H9 (cell line): ENCODE results near the gene AK5. TPM values are rescaled to one million over a fixed set of nuclear protein-coding genes. Genes with fewer than 3 reads are reported as not detected.

Experiments used
- DNase-seq: peaks from one replicate; pipeline ENCODE4 v3.0.0-alpha.2; 2017
- H2AFZ ChIP-seq: one replicate; pipeline ENCODE4 v1.6.1; 2013; ENCODE audit warnings: mild to moderate bottlenecking, low read length, control low read depth, moderate library complexity
- H2AK5ac ChIP-seq: 2 replicates; pipeline ENCODE4 v1.6.1; 2013; ENCODE audit warnings: low read length, control low read depth, mixed read lengths; ENCODE audit not compliant: insufficient read length
- H2BK120ac ChIP-seq: one replicate; pipeline ENCODE4 v1.6.1; 2013; ENCODE audit warnings: low read depth, mild to moderate bottlenecking, low read length, control low read depth, inconsistent platforms; ENCODE audit not compliant: poor library complexity, severe bottlenecking
- H2BK12ac ChIP-seq: 2 replicates; pipeline ENCODE4 v1.6.1; 2013; ENCODE audit warnings: low read length, control low read depth, mixed read lengths, low read depth; ENCODE audit not compliant: insufficient read length
- H2BK15ac ChIP-seq: 2 replicates; pipeline ENCODE4 v1.6.1; 2013; ENCODE audit warnings: low read depth, low read length, control low read depth
- H2BK20ac ChIP-seq: one replicate; pipeline ENCODE4 v1.6.1; 2013; ENCODE audit warnings: low read depth, mild to moderate bottlenecking, low read length, control low read depth, inconsistent platforms; ENCODE audit not compliant: poor library complexity, severe bottlenecking
- H2BK5ac ChIP-seq: 2 replicates; pipeline ENCODE4 v1.6.1; 2013; ENCODE audit warnings: low read length, control low read depth, mixed read lengths; ENCODE audit not compliant: insufficient read length
- H3K14ac ChIP-seq: 2 replicates; pipeline ENCODE4 v1.6.1; 2013; ENCODE audit warnings: low read length, control low read depth; ENCODE audit not compliant: insufficient read depth
- H3K18ac ChIP-seq: 2 replicates; pipeline ENCODE4 v1.6.1; 2013; ENCODE audit warnings: low read depth, mild to moderate bottlenecking, mixed read lengths, low read length, control low read depth; ENCODE audit not compliant: insufficient read length
- H3K23ac ChIP-seq: 2 replicates; pipeline ENCODE4 v1.6.1; 2013; ENCODE audit warnings: low read length, control low read depth, mixed read lengths, low read depth; ENCODE audit not compliant: insufficient read length
- H3K23me2 ChIP-seq: 2 replicates; pipeline ENCODE4 v1.6.1; 2013; ENCODE audit warnings: low read depth, mild to moderate bottlenecking, mixed read lengths, low read length, control low read depth; ENCODE audit not compliant: insufficient read length, poor library complexity, severe bottlenecking
- H3K27ac ChIP-seq: 2 replicates; pipeline ENCODE4 v1.5.1; 2013; ENCODE audit warnings: low read length, control low read depth, mixed read lengths, low read depth; ENCODE audit not compliant: insufficient read length
- H3K27me3 ChIP-seq: 2 replicates; pipeline ENCODE4 v1.6.1; 2013; ENCODE audit warnings: low read length, control low read depth, inconsistent platforms; ENCODE audit not compliant: insufficient read depth
- H3K4ac ChIP-seq: 2 replicates; pipeline ENCODE4 v1.6.1; 2013; ENCODE audit warnings: low read depth, mild to moderate bottlenecking, control low read depth, inconsistent platforms, low read length, moderate library complexity
- H3K4me1 ChIP-seq: 2 replicates; pipeline ENCODE4 v1.6.1; 2013; ENCODE audit warnings: low read length, control low read depth, inconsistent platforms; ENCODE audit not compliant: insufficient read depth
- H3K4me2 ChIP-seq: 2 replicates; pipeline ENCODE4 v1.6.1; 2013; ENCODE audit warnings: low read length, control low read depth, mixed read lengths; ENCODE audit not compliant: insufficient read length, insufficient read depth
- H3K56ac ChIP-seq: 2 replicates; pipeline ENCODE4 v1.6.1; 2013; ENCODE audit warnings: low read depth, mild to moderate bottlenecking, mixed read lengths, low read length, control low read depth; ENCODE audit not compliant: insufficient read length
- H3K79me1 ChIP-seq: 2 replicates; pipeline ENCODE4 v1.6.1; 2013; ENCODE audit warnings: low read depth, mild to moderate bottlenecking, moderate library complexity, low read length, control low read depth, inconsistent platforms; ENCODE audit not compliant: insufficient read depth, poor library complexity, severe bottlenecking
- H3K79me2 ChIP-seq: 2 replicates; pipeline ENCODE4 v1.6.1; 2013; ENCODE audit warnings: low read length, control low read depth, inconsistent platforms; ENCODE audit not compliant: insufficient read depth
- H3K9ac ChIP-seq: 2 replicates; pipeline ENCODE4 v1.6.1; 2013; ENCODE audit warnings: low read length, control low read depth, mixed read lengths; ENCODE audit not compliant: insufficient read length; ENCODE audit errors: extremely low read depth
- H3K9me3 ChIP-seq: one replicate; pipeline ENCODE4 v1.6.1; 2013; ENCODE audit warnings: low read depth, low read length, inconsistent platforms; ENCODE audit not compliant: control insufficient read depth
- H3T11ph ChIP-seq: one replicate; pipeline ENCODE4 v1.6.1; 2013; ENCODE audit warnings: mild to moderate bottlenecking, low read length, control low read depth, inconsistent platforms
- H4K20me1 ChIP-seq: one replicate; pipeline ENCODE4 v1.6.1; 2013; ENCODE audit not compliant: control insufficient read depth, insufficient read length, insufficient read depth
- H4K5ac ChIP-seq: 2 replicates; pipeline ENCODE4 v1.6.1; 2013; ENCODE audit warnings: low read depth, mild to moderate bottlenecking, mixed read lengths, low read length, control low read depth; ENCODE audit not compliant: insufficient read length
- H4K8ac ChIP-seq: replicated peaks from 2 replicates; pipeline ENCODE4 v1.6.1; 2013; ENCODE audit warnings: low read length, control low read depth, mixed read lengths, low read depth; ENCODE audit not compliant: insufficient read length
- H4K91ac ChIP-seq: 2 replicates; pipeline ENCODE4 v1.6.1; 2013; ENCODE audit warnings: low read depth, mild to moderate bottlenecking, moderate library complexity, mixed read lengths, low read length, control low read depth; ENCODE audit not compliant: insufficient read length
- H3K27ac Mint-ChIP-seq, 3 experiments: 2 replicates in 2 of 3; 3 replicates in 1 of 3; pipeline ENCODE4 v1.8.0; 2020 to 2021; ENCODE audit warnings: mixed read lengths in 3 of 3, mild to moderate bottlenecking in 1 of 3, moderate library complexity in 1 of 3
- H3K27me3 Mint-ChIP-seq: 2 replicates; pipeline ENCODE4 v1.8.0; 2021; ENCODE audit warnings: low read depth, mild to moderate bottlenecking, moderate library complexity, mixed read lengths
- H3K36me3 Mint-ChIP-seq, 3 experiments: 2 replicates in 2 of 3; 3 replicates in 1 of 3; pipeline ENCODE4 v1.8.0; 2020 to 2021; ENCODE audit warnings: low read depth in 3 of 3, mixed read lengths in 3 of 3; ENCODE audit not compliant: insufficient read depth in 1 of 3
- H3K4me1 Mint-ChIP-seq, 2 experiments: 2 replicates each; pipeline ENCODE4 v1.8.0; 2020; ENCODE audit warnings: mixed read lengths in 2 of 2
- H3K4me3 Mint-ChIP-seq, 2 experiments: 2 replicates in 1 of 2; 3 replicates in 1 of 2; pipeline ENCODE4 v1.8.0; 2020 to 2021; ENCODE audit warnings: mild to moderate bottlenecking in 2 of 2, mixed read lengths in 2 of 2, moderate library complexity in 1 of 2
- H3K9me3 Mint-ChIP-seq, 2 experiments: 2 replicates in 1 of 2; 3 replicates in 1 of 2; pipeline ENCODE4 v1.8.0; 2020; ENCODE audit warnings: mild to moderate bottlenecking in 2 of 2, mixed read lengths in 2 of 2, moderate library complexity in 1 of 2
- CTCF ChIP-seq: fragments of 200-600 bp; sonication (generic); conservative IDR thresholded peaks from 3 replicates; pipeline ENCODE4 v1.8.0; 2021; ENCODE audit warnings: antibody characterized with exemption, mild to moderate bottlenecking
- WGBS: extraction: QIAGEN DNeasy Blood & Tissue Kit; methylation state at CpG from one replicate; pipeline ENCODE4 v1.1.7; 2013; ENCODE audit warnings: missing lambda C conversion rate, low lambda C conversion rate, mixed read lengths; ENCODE audit not compliant: insufficient read length; ENCODE audit errors: extremely low coverage; 5-methylcytosine and 5-hydroxymethylcytosine counted together
- total RNA-seq: library from RNA; stranded (reverse); gene quantifications from 2 replicates; pipeline ENCODE4 v1.2.1, GENCODE V29; 2021

AK5 gene
- total RNA-seq, 1 experiment from 2014 or later = 2.5 TPM

GRCh38 chr1:77548285-77548684 is 266.5 kb downstream of the AK5 start:
- H2BK5ac ChIP-seq = no peak overlapping the region
- H4K20me1 ChIP-seq = no peaks in the 10 kb centered on the region
- H2BK20ac ChIP-seq = no peak overlapping the region
- H3K23ac ChIP-seq = no peak overlapping the region
- Mint-ChIP-seq H3K4me3 (no peak overlapping the region), H3K27ac (no peak overlapping the region), H3K4me1 (0 out of 4 replicates have a peak, but pooled peaks cover 4 to 5% of the 10 kb centered on the region in 2 experiments), H3K27me3 (no peaks in the 10 kb centered on the region; the same call in 1 of the 2 replicates), H3K9me3 (no peaks in the 10 kb centered on the region), H3K36me3 (no peaks in the 10 kb centered on the region)
- H3K4me2 ChIP-seq = no peak overlapping the region
- no peak overlapping the region for H3K14ac ChIP-seq
- no peak overlapping the region for H3K27ac ChIP-seq
- H4K91ac ChIP-seq = no peak overlapping the region
- no peak overlapping the region for H3T11ph ChIP-seq
- TF ChIP-seq CTCF = no peak
- H3K4me1 ChIP-seq = no peaks in the 10 kb centered on the region
- no peak overlapping the region for H4K5ac ChIP-seq
- no peak overlapping the region for H3K9ac ChIP-seq
- H3K18ac ChIP-seq = no peak overlapping the region
- no peaks in the 10 kb centered on the region for H3K27me3 ChIP-seq
- H3K79me1 ChIP-seq = no peaks in the 10 kb centered on the region
- no peak overlapping the region for H2AK5ac ChIP-seq
- no CpG with 5 or more reads among the region's 3 CpGs for WGBS
- no peak overlapping the region for H2BK120ac ChIP-seq
- H3K9me3 ChIP-seq = no peaks in the 10 kb centered on the region
- H2BK15ac ChIP-seq = no peak overlapping the region
- DNase-seq = no peak
- H2BK12ac ChIP-seq = no peak overlapping the region
- H3K4ac ChIP-seq = no peak overlapping the region
- H2AFZ ChIP-seq = no peak overlapping the region
- H3K56ac ChIP-seq = no peak overlapping the region
- H3K23me2 ChIP-seq = no peaks in the 10 kb centered on the region
- H4K8ac ChIP-seq = no peak overlapping the region
- no peaks in the 10 kb centered on the region for H3K79me2 ChIP-seq
